GM19193 (cell line): ENCODE measurements around the gene NDOR1.

Experiments used
- POLR2A ChIP-seq: IDR thresholded peaks from 4 replicates; pipeline ENCODE4 v1.6.1; 2011; ENCODE audit not compliant: insufficient read depth, insufficient read length; ENCODE audit errors: extremely low read depth

Gene NDOR1

GRCh38 chr9:137173796-137174664 lies 31.5 kb upstream of the NDOR1 start:
- no peak for TF ChIP-seq POLR2A

GRCh38 chr9:137174722-137175293 lies 30.7 kb upstream of the NDOR1 start:
- no peak for TF ChIP-seq POLR2A

- no peak for TF ChIP-seq POLR2A
These were observed 30.0 kb upstream of the NDOR1 start for GRCh38 chr9:137175345-137175961.

GRCh38 chr9:137176302-137177182 lies 29.0 kb upstream of the NDOR1 start:
- peak; percentile 31 for TF ChIP-seq POLR2A

GRCh38 chr9:137178201-137178938 lies 27.1 kb upstream of the NDOR1 start:
- TF ChIP-seq POLR2A, result no peak

- no peak for TF ChIP-seq POLR2A
These were observed 26.4 kb upstream of the NDOR1 start for GRCh38 chr9:137178939-137179630.

GRCh38 chr9:137179761-137180160 lies 25.7 kb upstream of the NDOR1 start:
- TF ChIP-seq POLR2A, result no peak

- TF ChIP-seq POLR2A, result no peak
These were observed 25.0 kb upstream of the NDOR1 start for GRCh38 chr9:137180491-137180890.

GRCh38 chr9:137181680-137182079 lies 23.8 kb upstream of the NDOR1 start:
- no peak for TF ChIP-seq POLR2A

GRCh38 chr9:137182836-137183235 lies 22.7 kb upstream of the NDOR1 start:
- TF ChIP-seq POLR2A, result no peak

GRCh38 chr9:137183980-137184595 lies 21.4 kb upstream of the NDOR1 start:
- no peak for TF ChIP-seq POLR2A

- no peak for TF ChIP-seq POLR2A
These were observed 20.4 kb upstream of the NDOR1 start for GRCh38 chr9:137184881-137185660.
